ENCODE results near the gene BOK. TPM values are rescaled to one million over a fixed set of nuclear protein-coding genes. Genes with fewer than 3 reads are reported as not detected.

Gene BOK
- polyA plus RNA-seq, 4 donors = 20.0 to 26.6 (median 23.1) TPM

GRCh38 chr2:241595600-241596140 is 37.1 kb downstream of the BOK start:
- no peak for DNase-seq (ENCODE audit: low read depth in 4 of 4, low spot score in 3 of 4)

- no peak for DNase-seq (ENCODE audit: low read depth in 4 of 4, low spot score in 3 of 4)
Observed at GRCh38 chr2:241597561-241597960, 39.0 kb downstream of the BOK start.

GRCh38 chr2:241598061-241598460 is 39.5 kb downstream of the BOK start:
- DNase-seq (ENCODE audit: low read depth in 4 of 4, low spot score in 3 of 4) = no peak

- no peak for DNase-seq (ENCODE audit: low read depth in 4 of 4, low spot score in 3 of 4)
Observed at GRCh38 chr2:241598487-241598886, 39.9 kb downstream of the BOK start.

GRCh38 chr2:241599615-241600014 is 41.1 kb downstream of the BOK start:
- DNase-seq (ENCODE audit: low read depth in 4 of 4, low spot score in 3 of 4) = no peak

DNA sequence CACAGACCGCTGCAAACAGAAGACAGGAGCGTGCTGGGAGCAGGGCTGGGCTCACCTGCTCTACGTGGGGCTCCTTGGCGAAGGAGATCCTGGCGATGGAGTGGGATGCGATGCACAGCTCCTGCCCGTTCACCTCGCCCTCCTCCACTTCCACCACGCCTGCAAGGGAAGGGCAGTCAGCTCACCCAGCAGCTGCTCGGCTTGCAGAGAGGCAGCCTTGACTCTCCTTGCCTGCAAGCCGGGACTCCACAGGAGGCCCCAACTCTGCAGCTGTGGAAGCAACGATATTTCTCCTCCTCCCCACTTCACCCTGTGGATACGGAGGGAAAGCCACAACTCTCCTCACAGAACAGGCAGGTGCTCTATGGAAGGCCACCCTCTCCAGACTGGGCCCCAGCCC is 43.3 kb downstream of the BOK start:
- no peak for DNase-seq (ENCODE audit: low read depth in 4 of 4, low spot score in 3 of 4)

DNA sequence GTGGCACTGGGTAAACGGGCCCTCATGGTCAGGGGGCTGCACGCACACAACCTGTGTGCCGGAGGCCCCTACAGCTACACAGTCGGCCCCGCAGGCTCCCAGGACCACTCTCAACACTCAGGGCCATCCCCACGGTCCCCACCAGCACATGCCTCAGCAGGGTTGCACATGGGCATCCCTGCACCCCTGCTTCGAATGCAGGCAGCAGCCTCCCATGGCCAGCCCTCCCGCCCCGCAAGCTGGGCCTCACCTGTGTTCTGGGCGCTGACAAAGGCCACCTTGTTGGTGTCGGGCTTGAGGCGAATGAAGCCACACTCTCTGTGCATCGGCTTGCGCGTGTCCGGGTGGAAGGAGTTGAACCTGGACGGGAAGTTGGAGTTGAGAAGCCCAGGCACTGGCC is 44.2 kb downstream of the BOK start:
- no peak for DNase-seq (ENCODE audit: low read depth in 4 of 4, low spot score in 3 of 4)

DNA sequence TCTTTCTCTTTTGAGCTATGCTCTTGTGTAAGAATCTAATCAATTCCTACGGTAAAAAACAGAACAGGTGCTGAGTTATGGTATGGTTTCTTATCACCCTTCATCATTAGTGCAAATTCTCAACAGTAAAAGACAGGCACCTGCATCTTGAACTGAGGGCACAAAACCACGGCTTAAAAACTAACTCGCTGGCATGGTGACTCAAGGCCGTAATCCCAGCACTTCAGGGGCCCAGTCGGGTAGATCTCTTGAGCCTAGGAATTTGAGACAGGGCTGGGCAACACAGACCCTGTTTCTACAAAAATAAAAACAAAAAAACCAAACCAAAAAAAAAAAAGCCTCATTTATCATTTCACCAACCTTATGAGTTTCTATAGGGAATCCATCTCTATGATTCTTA is 45.1 kb downstream of the BOK start:
- DNase-seq (ENCODE audit: low read depth in 4 of 4, low spot score in 3 of 4) = no peak

GRCh38 chr2:241606186-241606585 is 47.6 kb downstream of the BOK start:
- DNase-seq (ENCODE audit: low read depth in 4 of 4, low spot score in 3 of 4) = no peak

- no peak for DNase-seq (ENCODE audit: low read depth in 4 of 4, low spot score in 3 of 4)
Observed at GRCh38 chr2:241607162-241607885, 48.8 kb downstream of the BOK start.

GRCh38 chr2:241608881-241609280 is 50.3 kb downstream of the BOK start:
- DNase-seq (ENCODE audit: low read depth in 4 of 4, low spot score in 3 of 4) = no peak

DNA sequence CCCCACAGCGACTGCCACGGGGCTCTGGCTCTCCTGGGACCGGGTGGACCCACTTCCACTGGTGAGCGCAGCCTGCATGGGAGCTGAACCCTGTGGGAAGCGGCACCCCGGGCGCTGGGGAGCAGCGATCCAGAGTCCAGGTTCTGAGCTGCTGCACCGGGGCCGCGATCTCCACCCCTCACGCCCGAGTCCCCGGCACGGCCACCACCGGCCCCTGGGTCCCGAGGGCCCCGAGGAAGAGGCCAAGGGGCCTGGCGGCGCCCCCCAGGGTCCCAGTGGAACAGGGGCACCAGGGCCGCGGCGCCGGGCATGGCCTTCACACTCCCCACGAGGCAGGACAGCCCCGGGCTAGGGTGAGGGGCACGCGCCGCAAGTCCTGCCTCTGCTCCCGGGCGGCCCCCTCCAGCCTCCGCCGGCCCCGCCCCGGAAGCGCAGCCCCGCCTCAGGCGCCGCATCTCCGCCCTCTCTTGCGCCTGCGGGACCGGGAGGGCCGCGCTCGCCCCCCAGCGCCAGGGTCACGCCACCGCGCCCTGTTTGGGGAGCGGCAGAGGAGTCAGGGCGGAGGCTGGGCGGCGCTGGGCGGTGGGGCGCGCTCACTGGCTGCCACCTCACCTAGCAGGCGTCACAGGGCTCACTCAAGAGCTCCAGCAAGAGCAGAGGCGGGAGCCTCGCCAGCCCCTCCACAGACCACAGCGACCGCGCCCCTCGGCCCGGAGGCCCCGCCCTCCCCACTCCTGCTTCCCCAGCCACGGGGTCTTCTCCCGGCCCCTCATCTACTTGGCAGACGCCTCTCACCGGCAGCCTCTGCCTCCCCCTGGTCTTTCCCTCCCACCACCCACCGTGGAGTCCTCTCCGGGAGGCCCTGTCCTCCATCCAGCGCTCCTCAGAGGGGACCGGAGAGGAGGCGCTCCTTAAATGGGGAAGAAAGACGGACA is 51.6 kb downstream of the BOK start:
- DNase-seq (ENCODE audit: low read depth in 4 of 4, low spot score in 3 of 4) = peak in 3 of 4 donors; percentile 46 to 59 (median 58)

DNA sequence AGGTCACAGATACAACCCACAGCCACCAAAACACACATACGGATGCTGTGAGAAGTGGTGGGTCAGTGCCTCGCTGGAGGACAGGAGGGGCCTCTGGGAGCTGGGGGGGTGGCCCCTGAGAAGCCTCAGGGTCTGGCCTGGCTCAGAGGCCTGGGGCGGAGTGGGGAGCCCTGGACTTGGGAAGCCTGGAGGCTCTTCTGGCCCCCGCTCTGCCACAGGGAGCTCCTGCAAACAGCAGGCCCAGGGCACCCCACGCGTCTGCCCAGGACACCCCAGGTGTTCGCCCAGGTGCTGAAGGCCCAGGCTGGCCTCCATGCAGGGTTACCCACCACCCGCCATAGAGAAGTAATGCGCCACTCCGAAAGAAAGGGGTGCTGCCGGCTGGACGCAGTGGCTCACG is 52.5 kb downstream of the BOK start:
- DNase-seq (ENCODE audit: low read depth in 4 of 4, low spot score in 3 of 4) = no peak

GRCh38 chr2:241612156-241613016 is 53.8 kb downstream of the BOK start:
- no peak for DNase-seq (ENCODE audit: low read depth in 4 of 4, low spot score in 3 of 4)

DNA sequence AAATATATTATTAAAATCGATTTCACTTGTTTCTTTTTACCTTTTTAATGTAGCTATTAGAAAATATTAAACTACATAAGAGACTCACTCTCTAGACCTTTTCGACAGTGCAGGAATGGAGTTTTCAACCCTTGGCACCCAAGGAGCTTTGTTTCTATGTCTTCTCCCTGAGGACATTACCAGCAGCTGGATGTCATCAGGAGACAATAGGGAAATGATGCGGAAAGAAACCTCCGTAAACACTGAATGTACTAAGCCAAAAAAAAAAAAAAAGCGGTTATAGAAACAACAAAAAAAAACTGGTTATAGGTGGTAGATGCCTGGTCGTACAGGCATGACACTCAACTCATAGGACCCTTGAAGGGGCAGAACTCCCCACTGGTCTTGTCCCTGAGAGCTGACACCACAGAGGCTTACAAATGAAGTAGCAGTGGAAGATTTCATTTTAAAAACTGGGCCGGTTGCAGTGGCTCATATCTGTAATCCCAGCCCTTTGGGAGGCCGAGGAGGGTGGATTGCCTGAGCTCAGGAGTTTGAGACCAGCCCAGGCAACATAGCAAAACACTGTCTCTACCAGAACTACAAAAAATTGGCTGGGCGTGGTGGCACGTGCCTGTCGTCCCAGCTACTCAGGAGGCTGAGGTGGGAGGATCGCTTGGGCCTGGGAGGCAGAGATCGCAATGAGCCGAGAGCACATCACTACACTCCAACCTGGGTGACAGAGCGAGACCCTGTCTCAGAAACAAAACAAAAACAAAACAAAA is 54.7 kb downstream of the BOK start:
- DNase-seq (ENCODE audit: low read depth in 4 of 4, low spot score in 3 of 4) = no peak

- DNase-seq (ENCODE audit: low read depth in 4 of 4, low spot score in 3 of 4) = no peak
Observed at GRCh38 chr2:241615041-241615440, 56.5 kb downstream of the BOK start.

GRCh38 chr2:241615522-241616052 is 57.0 kb downstream of the BOK start:
- DNase-seq (ENCODE audit: low read depth in 4 of 4, low spot score in 3 of 4) = no peak

- DNase-seq (ENCODE audit: low read depth in 4 of 4, low spot score in 3 of 4) = no peak
Observed at GRCh38 chr2:241616168-241617125, 57.9 kb downstream of the BOK start.

Data from left renal pelvis (tissue), 4 donors.